ENCODE data around the gene EEA1.
A peak's percentile ranks its signal among the peaks of the same experiment; 100 is the strongest.
"Not testable (repeated sequence)": the region's sequence is repeated elsewhere in the genome, so short reads cannot be mapped to it uniquely, and the experiment has no call there.

The EEA1 gene

GRCh38 chr12:92928962-92929915, at the start of gene EEA1:
TSS of gene EEA1 (minus strand) at chr12:92929295. CDS start at chr12:92929066, 229 bp downstream.
- DNase-seq (ENCODE audit: low read depth), result peak; percentile 90

GRCh38 chr12:92978607-92979006, 49.5 kb upstream of the EEA1 start:
- DNase-seq (ENCODE audit: low read depth), result no peak

- no peak for DNase-seq (ENCODE audit: low read depth)
These were observed 48.2 kb upstream of the EEA1 start for GRCh38 chr12:92977326-92977725.

GRCh38 chr12:92974759-92975158, 45.7 kb upstream of the EEA1 start:
- DNase-seq (ENCODE audit: low read depth), result no peak

- DNase-seq (ENCODE audit: low read depth), result no peak
These were observed 44.5 kb upstream of the EEA1 start for GRCh38 chr12:92973614-92974013.

GRCh38 chr12:92971859-92972524, 42.9 kb upstream of the EEA1 start:
- DNase-seq (ENCODE audit: low read depth), result no peak

GRCh38 chr12:92968176-92968813, 39.2 kb upstream of the EEA1 start:
- DNase-seq (ENCODE audit: low read depth), result no peak

GRCh38 chr12:92964378-92964777, 35.3 kb upstream of the EEA1 start:
- DNase-seq (ENCODE audit: low read depth), result not testable (repeated sequence)

GRCh38 chr12:92961949-92962348, 32.9 kb upstream of the EEA1 start:
- no peak for DNase-seq (ENCODE audit: low read depth)

- DNase-seq (ENCODE audit: low read depth), result no peak
These were observed 27.0 kb upstream of the EEA1 start for GRCh38 chr12:92955997-92956663.

- DNase-seq (ENCODE audit: low read depth), result no peak
These were observed 24.7 kb upstream of the EEA1 start for GRCh38 chr12:92953747-92954146.

- DNase-seq (ENCODE audit: low read depth), result no peak
These were observed 23.3 kb upstream of the EEA1 start for GRCh38 chr12:92952394-92952793.

GRCh38 chr12:92951006-92951405, 21.9 kb upstream of the EEA1 start:
- no peak for DNase-seq (ENCODE audit: low read depth)

- DNase-seq (ENCODE audit: low read depth), result no peak
These were observed 20.9 kb upstream of the EEA1 start for GRCh38 chr12:92950011-92950410.

GRCh38 chr12:92949466-92949865, 20.4 kb upstream of the EEA1 start:
- no peak for DNase-seq (ENCODE audit: low read depth)

- DNase-seq (ENCODE audit: low read depth), result no peak
These were observed 18.6 kb upstream of the EEA1 start for GRCh38 chr12:92947589-92948215.

- DNase-seq (ENCODE audit: low read depth), result no peak
These were observed 16.6 kb upstream of the EEA1 start for GRCh38 chr12:92945659-92946220.

GRCh38 chr12:92943482-92944250, 14.6 kb upstream of the EEA1 start:
- DNase-seq (ENCODE audit: low read depth), result no peak

GRCh38 chr12:92942905-92943304, 13.8 kb upstream of the EEA1 start:
- DNase-seq (ENCODE audit: low read depth), result no peak

- DNase-seq (ENCODE audit: low read depth), result no peak
These were observed 10.0 kb upstream of the EEA1 start for GRCh38 chr12:92939116-92939515.

- no peak for DNase-seq (ENCODE audit: low read depth)
These were observed 9.5 kb upstream of the EEA1 start for GRCh38 chr12:92938638-92939037.
